Measurements from ENCODE around the gene MGAT5. TPM values are rescaled to one million over a fixed set of nuclear protein-coding genes. Genes with fewer than 3 reads are reported as not detected.

MGAT5 gene
- total RNA-seq, 4 donors from 2014 or later, result 32.4 to 65.9 (median 46.6) TPM

GRCh38 chr2:134233728-134234136, 20.1 kb upstream of the MGAT5 start:
- 90% methylated on average over 2 of the region's 2 CpGs; no CpG with 5 or more reads in 1 of the 2 donors for WGBS, 2 donors (ENCODE audit: low coverage in 1 of 2)
- Histone ChIP-seq H3K27ac (no peak overlapping the region), H3K4me3 (no peak overlapping the region), H3K9me3 (peaks cover 0 to 1% (median 0%) of the 10 kb centered on the region in 3 donors), H3K27me3 (no peaks in the 10 kb centered on the region), H3K4me1 (peaks cover 0 to 8% (median 0%) of the 10 kb centered on the region in 3 donors), H3K36me3 (no peaks in the 10 kb centered on the region)
- ATAC-seq, result no peak
- no peak for TF ChIP-seq CTCF (IDR thresholded peaks at IDR 0.05)
- TF ChIP-seq POLR2A (IDR thresholded peaks at IDR 0.05), result no peak
- TF ChIP-seq EP300 (IDR thresholded peaks at IDR 0.05), result no peak
- no peak for TF ChIP-seq POLR2AphosphoS5 (IDR thresholded peaks at IDR 0.05)

- Histone ChIP-seq H3K4me1 (peaks cover 0 to 8% (median 0%) of the 10 kb centered on the region in 3 donors), H3K9me3 (no peaks in the 10 kb centered on the region), H3K4me3 (no peak overlapping the region), H3K36me3 (no peaks in the 10 kb centered on the region), H3K27ac (no peak overlapping the region), H3K27me3 (no peaks in the 10 kb centered on the region)
- TF ChIP-seq POLR2A (IDR thresholded peaks at IDR 0.05) (no peak), EP300 (IDR thresholded peaks at IDR 0.05) (no peak), POLR2AphosphoS5 (IDR thresholded peaks at IDR 0.05) (no peak), CTCF (IDR thresholded peaks at IDR 0.05) (no peak)
- no peak for ATAC-seq
- WGBS, 2 donors (ENCODE audit: low coverage in 1 of 2), result 78 to 92% methylated on average over 1 of the region's 1 CpG
These were observed 19.3 kb upstream of the MGAT5 start for GRCh38 chr2:134234535-134234934.

DNA sequence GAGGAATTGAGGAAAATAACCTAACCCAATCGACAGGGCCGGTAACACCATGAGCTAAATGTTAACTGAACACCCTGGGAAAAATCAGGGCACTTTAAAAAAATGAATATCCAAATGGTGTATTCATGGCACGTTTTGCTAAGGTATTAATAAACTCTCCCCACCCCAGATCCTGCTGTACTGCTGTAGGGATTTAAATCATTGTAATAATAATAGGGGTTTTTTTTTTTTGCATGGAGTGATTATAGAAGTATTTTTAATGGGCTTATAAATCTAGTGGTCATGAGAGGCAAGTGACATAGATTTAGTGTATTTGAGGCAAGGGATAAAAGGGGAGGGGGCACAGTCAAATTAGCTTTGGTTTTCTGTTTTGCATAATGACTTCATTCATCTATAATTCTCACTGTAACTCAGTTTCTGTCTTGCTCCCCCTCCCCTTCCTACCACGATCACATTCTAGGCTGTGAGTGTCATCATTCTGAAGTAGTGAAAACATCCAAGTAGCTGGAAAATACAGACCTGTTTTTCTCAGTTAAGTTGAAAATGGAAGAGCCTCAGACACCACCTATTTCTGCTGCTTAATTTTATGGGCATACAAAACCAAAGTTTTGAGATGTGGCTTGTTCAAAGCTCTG, 18.2 kb upstream of the MGAT5 start:
- Histone ChIP-seq H3K36me3 (no peaks in the 10 kb centered on the region), H3K27ac (no peak overlapping the region), H3K4me3 (no peak overlapping the region), H3K27me3 (no peaks in the 10 kb centered on the region), H3K9me3 (no peaks in the 10 kb centered on the region), H3K4me1 (peaks cover 0 to 8% (median 0%) of the 10 kb centered on the region in 3 donors)
- TF ChIP-seq POLR2A (IDR thresholded peaks at IDR 0.05) (no peak), POLR2AphosphoS5 (IDR thresholded peaks at IDR 0.05) (no peak), CTCF (IDR thresholded peaks at IDR 0.05) (no peak), EP300 (IDR thresholded peaks at IDR 0.05) (no peak)
- no peak for ATAC-seq
- WGBS, 2 donors (ENCODE audit: low coverage in 1 of 2), result 80 to 94% methylated on average over 4 of the region's 4 CpGs

DNA sequence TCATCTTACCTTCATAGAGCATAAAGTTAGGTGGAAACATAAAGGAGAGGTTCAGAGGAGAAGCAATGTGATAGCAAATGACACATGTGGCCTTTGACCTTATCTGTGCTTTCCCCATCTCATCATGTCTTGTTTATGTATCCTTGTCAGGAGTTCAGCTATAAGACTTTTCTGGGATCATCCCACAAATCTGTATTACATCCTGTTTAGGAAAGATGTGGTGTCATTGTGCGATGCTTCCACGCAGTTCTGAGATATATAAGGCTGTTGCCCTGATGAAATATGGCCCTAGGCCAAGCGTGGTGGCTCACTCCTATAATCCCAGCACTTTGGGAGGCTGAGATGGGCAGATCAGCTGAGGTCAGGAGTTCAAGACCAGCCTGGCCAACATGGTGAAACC, 15.5 kb upstream of the MGAT5 start:
- no peaks in the 10 kb centered on the region for H3K36me3 ChIP-seq
- WGBS, 2 donors (ENCODE audit: low coverage in 1 of 2), result 50% methylated on average over 2 of the region's 3 CpGs; no CpG with 5 or more reads in 1 of the 2 donors
- no peak for ATAC-seq
- no peaks in the 10 kb centered on the region for H3K9me3 ChIP-seq
- no peaks in the 10 kb centered on the region for H3K27me3 ChIP-seq
- H3K4me3 ChIP-seq, result no peak overlapping the region
- no peak for TF ChIP-seq CTCF (IDR thresholded peaks at IDR 0.05)
- TF ChIP-seq EP300 (IDR thresholded peaks at IDR 0.05), result no peak
- TF ChIP-seq POLR2AphosphoS5 (IDR thresholded peaks at IDR 0.05), result no peak
- no peak for TF ChIP-seq POLR2A (IDR thresholded peaks at IDR 0.05)
- H3K27ac ChIP-seq, result no peak overlapping the region
- no peaks in the 10 kb centered on the region for H3K4me1 ChIP-seq

DNA sequence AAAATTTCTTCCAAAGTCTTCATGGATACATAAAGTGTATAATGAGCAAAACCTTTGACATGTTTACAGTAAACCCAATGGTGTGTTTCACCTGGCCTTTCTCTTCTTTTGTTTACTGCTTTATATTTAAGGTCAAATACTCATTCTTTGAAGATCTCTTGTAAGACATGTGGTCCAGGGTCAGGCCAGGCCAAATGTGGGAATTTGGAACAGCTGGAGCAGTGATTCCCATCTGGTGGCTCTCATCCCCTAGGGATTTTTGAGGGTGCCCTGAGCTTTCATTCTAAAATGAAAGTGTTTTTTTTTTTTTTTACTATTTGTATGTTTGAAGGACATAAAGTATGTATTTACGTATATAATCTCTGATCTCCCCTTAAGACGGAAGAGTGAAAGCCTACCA, 13.8 kb upstream of the MGAT5 start:
- ATAC-seq, result no peak
- no peak overlapping the region for H3K4me3 ChIP-seq
- TF ChIP-seq POLR2A (IDR thresholded peaks at IDR 0.05) (no peak), EP300 (IDR thresholded peaks at IDR 0.05) (no peak), CTCF (IDR thresholded peaks at IDR 0.05) (no peak), POLR2AphosphoS5 (IDR thresholded peaks at IDR 0.05) (no peak)
- 83% methylated on average over 2 of the region's 2 CpGs for WGBS, 2 donors (ENCODE audit: low coverage in 1 of 2)
- H3K4me1 ChIP-seq, result peaks cover 0 to 14% (median 0%) of the 10 kb centered on the region in 3 donors
- no peaks in the 10 kb centered on the region for H3K9me3 ChIP-seq
- no peaks in the 10 kb centered on the region for H3K27me3 ChIP-seq
- no peaks in the 10 kb centered on the region for H3K36me3 ChIP-seq
- H3K27ac ChIP-seq, result no peak overlapping the region
